22Rv1 (cell line): Measurements from ENCODE around the gene TAF3.

Experiments
- CTCF ChIP-seq: fragments of 450-650 bp; IDR thresholded peaks from 2 replicates; pipeline ENCODE4 v1.5.1; 2017; ENCODE audit warnings: mild to moderate bottlenecking
- ZFX ChIP-seq: fragments of 450-650 bp; IDR thresholded peaks from 2 replicates; pipeline ENCODE4 v1.6.1; 2017; ENCODE audit warnings: antibody characterized with exemption, borderline replicate concordance

DNA sequence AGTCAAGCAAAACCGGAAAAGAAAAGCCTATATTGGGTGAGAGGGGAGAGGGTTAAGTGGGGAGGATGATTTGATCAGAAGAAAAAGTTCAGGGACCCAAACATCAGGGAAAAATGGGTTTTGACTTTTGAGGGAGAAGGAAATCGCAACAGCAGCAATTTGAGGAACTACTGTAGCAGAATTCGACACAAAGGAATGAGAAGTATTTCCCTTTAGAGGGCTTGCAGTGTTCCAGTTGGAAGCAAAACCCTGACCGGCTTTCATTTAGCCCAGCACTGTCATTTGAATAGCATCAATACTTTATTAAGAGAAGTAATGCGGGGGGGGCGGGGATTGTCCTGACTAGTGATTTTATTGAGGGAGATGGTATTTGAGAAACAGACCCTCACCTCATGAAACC is 199.0 kb downstream of the TAF3 start:
- TF ChIP-seq CTCF: no peak
- TF ChIP-seq ZFX: no peak
